ENCODE results near the gene KANK3. TPM values are rescaled to one million over a fixed set of nuclear protein-coding genes. Genes with fewer than 3 reads are reported as not detected.

The KANK3 gene
- 10 to 100 TPM in 1 of 4 donors, 1 to 10 TPM in 3; 1.3 to 13.0 (median 4.2) TPM for polyA plus RNA-seq
- long read RNA-seq, donor 1: 0 reads
- long read RNA-seq, donor 2: 0 reads
- long read RNA-seq, donor 3: 0 reads
- long read RNA-seq, donor 4: 0 reads
- long read RNA-seq, donor 5, partial matches to known transcripts: 0 of 1 reads
- long read RNA-seq, donor 5, other reads (novel, unspliced or antisense): 0 of 1 reads
- long read RNA-seq, donor 6, partial matches to known transcripts: 0 of 1 reads
- long read RNA-seq, donor 6, other reads (novel, unspliced or antisense): 0 of 1 reads
- long read RNA-seq, donor 7, transcript KANK3-201 (11 exons, 2,787 nt): major isoform, 10 of 11 reads
- long read RNA-seq, donor 7, partial matches to known transcripts: 0 of 11 reads
- long read RNA-seq, donor 7, other reads (novel, unspliced or antisense): 0 of 11 reads
- long read RNA-seq, donor 8: 0 reads
- long read RNA-seq, donor 9: 0 reads
- long read RNA-seq, donor 10, transcript KANK3-201 (11 exons, 2,787 nt): major isoform, 5 of 102 reads
- long read RNA-seq, donor 10, partial matches to known transcripts: 31 of 102 reads
- long read RNA-seq, donor 10, other reads (novel, unspliced or antisense): 66 of 102 reads

DNA sequence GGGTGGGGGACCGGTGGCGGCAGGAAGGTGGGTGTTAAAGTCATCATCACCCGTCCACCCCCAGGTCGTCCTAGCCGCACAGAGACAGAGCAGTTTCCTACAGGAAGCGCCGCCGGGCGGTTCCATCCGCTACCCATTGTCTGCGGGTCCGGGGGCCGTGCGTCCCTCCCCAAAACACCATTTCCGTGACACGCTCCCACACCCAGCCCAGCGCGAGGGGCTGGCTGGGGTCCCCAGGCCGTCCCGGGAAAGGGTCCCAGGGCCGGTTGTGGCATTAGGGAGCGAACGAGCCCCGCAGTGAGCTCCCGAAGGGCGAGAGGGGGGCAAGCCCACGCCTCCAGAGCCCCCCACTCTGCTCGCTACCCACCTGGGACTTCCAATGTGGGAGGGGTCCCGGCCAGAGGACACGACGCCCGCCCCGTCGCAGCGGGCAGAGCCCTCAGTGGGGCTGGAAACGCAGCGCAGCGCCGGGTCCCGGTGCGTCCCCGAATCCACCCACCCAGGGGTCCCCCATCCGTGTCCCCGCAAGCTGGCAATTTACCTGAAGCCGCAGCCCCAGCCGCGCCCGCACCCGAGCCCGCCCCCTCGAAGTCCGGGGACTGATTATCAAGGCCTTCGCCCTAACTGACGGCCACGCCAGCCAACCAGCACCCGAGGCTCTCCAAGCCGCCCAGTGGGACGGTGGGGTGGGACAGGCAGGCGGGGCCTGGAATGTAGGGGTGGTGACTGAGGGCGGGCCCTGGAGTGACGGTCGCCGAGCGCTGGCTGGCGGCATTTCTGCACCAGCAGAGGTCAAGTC, at the start of gene KANK3:
Gene KANK3 (minus strand): TSS at position 579 of the 799 bp plus-strand sequence. CDS start 5,434 bp downstream, outside the sequence.
- peak within 1 kb of the TSS; percentile 31 to 46 (median 40) for H3K4me3 ChIP-seq (ENCODE audit: low read depth in 1 of 3, low read length in 3 of 3)

DNA sequence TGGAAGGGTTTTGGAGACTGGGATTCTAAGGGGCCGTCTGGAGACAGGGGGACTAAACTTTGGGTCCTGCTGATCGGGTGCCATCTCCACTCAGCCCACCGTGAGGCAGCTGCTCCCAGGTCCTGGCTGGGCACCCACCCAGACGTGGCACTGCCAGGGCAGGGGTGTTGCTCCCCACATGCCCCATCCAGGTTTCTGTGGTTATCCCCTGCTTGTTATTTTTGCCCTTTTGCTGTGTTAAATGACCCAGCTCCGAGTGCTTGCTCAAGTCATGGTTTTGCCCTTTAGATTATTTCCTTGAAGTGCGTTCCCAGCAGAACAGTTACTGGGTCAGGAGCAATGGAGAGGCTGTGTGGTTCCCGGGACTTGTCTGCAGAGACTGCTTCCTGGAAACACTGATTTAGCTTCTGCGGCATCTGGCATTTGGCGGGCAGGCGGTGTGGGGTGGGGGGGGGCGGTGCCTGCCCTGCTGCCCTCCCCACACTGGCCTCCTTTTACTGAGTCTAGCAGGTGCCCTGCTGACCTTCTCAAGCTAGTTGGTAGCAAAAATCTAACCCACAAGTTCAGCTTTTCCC, 49.0 kb upstream of the KANK3 start:
- peak overlapping the region in 1 of 3 donors; percentile 64 for H3K27ac ChIP-seq (ENCODE audit: low read depth in 1 of 3, low read length in 2 of 3)
- peaks cover 0 to 39% (median 0%) of the 10 kb centered on the region in 3 donors for H3K36me3 ChIP-seq (ENCODE audit: control insufficient read depth in 3 of 3, insufficient read depth in 2 of 3, low read depth in 1 of 3, low read length in 3 of 3)
- 21 to 44% (median 34%) methylated on average over 11 of the region's 11 CpGs for WGBS, 3 donors
- no peak for FAIRE-seq
- peak in 1 of 2 donors; percentile 34 for DNase-seq
- H3K9me3 ChIP-seq (ENCODE audit: control insufficient read depth in 2 of 2, insufficient read depth in 1 of 2, low read depth in 1 of 2, low read length in 1 of 2): no peaks in the 10 kb centered on the region
- H3K27me3 ChIP-seq (ENCODE audit: control insufficient read depth in 3 of 3, insufficient read depth in 3 of 3, low read length in 3 of 3): no peaks in the 10 kb centered on the region
- no peak overlapping the region for H3K4me3 ChIP-seq (ENCODE audit: low read depth in 1 of 3, low read length in 3 of 3)
- H3K4me1 ChIP-seq (ENCODE audit: control insufficient read depth in 3 of 3, insufficient read depth in 2 of 3, low read depth in 1 of 3, low read length in 2 of 3): peaks cover 2 to 10% (median 6%) of the 10 kb centered on the region in 3 donors

More for the DNA sequence above, at the start of gene KANK3:
- Histone ChIP-seq H3K36me3 (ENCODE audit: control insufficient read depth in 3 of 3, insufficient read depth in 2 of 3, low read depth in 1 of 3, low read length in 3 of 3) (no peaks in the 10 kb centered on the region), H3K27ac (ENCODE audit: low read depth in 1 of 3, low read length in 2 of 3) (peak within 1 kb of the TSS in 2 of 3 donors; percentile 27 to 88), H3K27me3 (ENCODE audit: control insufficient read depth in 3 of 3, insufficient read depth in 3 of 3, low read length in 3 of 3) (peaks cover 0 to 55% (median 2%) of the 10 kb centered on the region in 3 donors), H3K4me1 (ENCODE audit: control insufficient read depth in 3 of 3, insufficient read depth in 2 of 3, low read depth in 1 of 3, low read length in 2 of 3) (peaks cover 0 to 6% (median 0%) of the 10 kb centered on the region in 3 donors), H3K9me3 (ENCODE audit: control insufficient read depth in 2 of 2, insufficient read depth in 1 of 2, low read depth in 1 of 2, low read length in 1 of 2) (no peaks in the 10 kb centered on the region)
- 2 to 4% (median 3%) methylated on average over 57 to 65 of the region's 65 CpGs for WGBS, 3 donors
- DNase-seq (peak; percentile 94 to 96), FAIRE-seq (no peak)

GRCh38 chr19:8391198-8392016, 48.3 kb upstream of the KANK3 start:
- 58 to 72% (median 64%) methylated on average over 23 of the region's 23 CpGs for WGBS, 3 donors
- H3K27ac ChIP-seq (ENCODE audit: low read depth in 1 of 3, low read length in 2 of 3): peak overlapping the region in 1 of 3 donors; percentile 64
- no peaks in the 10 kb centered on the region for H3K27me3 ChIP-seq (ENCODE audit: control insufficient read depth in 3 of 3, insufficient read depth in 3 of 3, low read length in 3 of 3)
- DNase-seq (no peak), FAIRE-seq (no peak)
- peaks cover 0 to 4% of the 10 kb centered on the region in 2 donors for H3K9me3 ChIP-seq (ENCODE audit: control insufficient read depth in 2 of 2, insufficient read depth in 1 of 2, low read depth in 1 of 2, low read length in 1 of 2)
- peaks cover 0 to 34% (median 0%) of the 10 kb centered on the region in 3 donors for H3K36me3 ChIP-seq (ENCODE audit: control insufficient read depth in 3 of 3, insufficient read depth in 2 of 3, low read depth in 1 of 3, low read length in 3 of 3)
- no peak overlapping the region for H3K4me3 ChIP-seq (ENCODE audit: low read depth in 1 of 3, low read length in 3 of 3)
- peaks cover 2 to 9% (median 6%) of the 10 kb centered on the region in 3 donors for H3K4me1 ChIP-seq (ENCODE audit: control insufficient read depth in 3 of 3, insufficient read depth in 2 of 3, low read depth in 1 of 3, low read length in 2 of 3)

DNA sequence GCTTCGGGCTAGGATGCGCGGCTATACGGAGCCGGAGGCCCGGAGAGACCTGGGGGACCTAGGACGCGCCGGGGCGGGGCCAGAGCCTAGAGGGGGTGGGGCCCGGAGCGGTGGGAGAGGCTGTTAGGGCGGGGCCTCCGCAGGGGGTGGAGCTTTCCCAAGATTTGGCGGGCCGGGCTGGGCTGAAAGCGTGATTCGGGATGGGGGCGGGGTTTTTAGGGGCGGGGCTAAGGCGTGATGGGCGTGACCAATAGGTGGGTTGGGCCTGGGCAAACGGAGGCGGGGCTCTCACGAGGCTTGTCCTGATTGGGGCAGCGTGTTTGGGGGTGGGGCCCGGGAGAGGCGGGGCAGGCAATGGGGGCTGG, 47.5 kb upstream of the KANK3 start:
- 0 to 2% (median 1%) methylated on average over 20 to 28 of the region's 28 CpGs for WGBS, 3 donors
- Histone ChIP-seq H3K4me1 (ENCODE audit: control insufficient read depth in 3 of 3, insufficient read depth in 2 of 3, low read depth in 1 of 3, low read length in 2 of 3) (peaks cover 2 to 9% (median 6%) of the 10 kb centered on the region in 3 donors), H3K4me3 (ENCODE audit: low read depth in 1 of 3, low read length in 3 of 3) (peak overlapping the region; percentile 59 to 100 (median 97)), H3K27ac (ENCODE audit: low read depth in 1 of 3, low read length in 2 of 3) (peak overlapping the region; percentile 92 to 100 (median 100)), H3K27me3 (ENCODE audit: control insufficient read depth in 3 of 3, insufficient read depth in 3 of 3, low read length in 3 of 3) (no peaks in the 10 kb centered on the region), H3K36me3 (ENCODE audit: control insufficient read depth in 3 of 3, insufficient read depth in 2 of 3, low read depth in 1 of 3, low read length in 3 of 3) (peaks cover 0 to 27% (median 0%) of the 10 kb centered on the region in 3 donors), H3K9me3 (ENCODE audit: control insufficient read depth in 2 of 2, insufficient read depth in 1 of 2, low read depth in 1 of 2, low read length in 1 of 2) (peaks cover 0 to 4% of the 10 kb centered on the region in 2 donors)
- FAIRE-seq: no peak
- DNase-seq: peak; percentile 92 to 93

- DNase-seq: peak; percentile 100
- Histone ChIP-seq H3K4me3 (ENCODE audit: low read depth in 1 of 3, low read length in 3 of 3) (peak within 1 kb of the TSS; percentile 76 to 100 (median 97)), H3K9me3 (ENCODE audit: control insufficient read depth in 2 of 2, insufficient read depth in 1 of 2, low read depth in 1 of 2, low read length in 1 of 2) (peaks cover 0 to 4% of the 10 kb centered on the region in 2 donors), H3K36me3 (ENCODE audit: control insufficient read depth in 3 of 3, insufficient read depth in 2 of 3, low read depth in 1 of 3, low read length in 3 of 3) (peaks cover 0 to 21% (median 0%) of the 10 kb centered on the region in 3 donors), H3K27ac (ENCODE audit: low read depth in 1 of 3, low read length in 2 of 3) (peak within 1 kb of the TSS; percentile 92 to 100 (median 100)), H3K4me1 (ENCODE audit: control insufficient read depth in 3 of 3, insufficient read depth in 2 of 3, low read depth in 1 of 3, low read length in 2 of 3) (peaks cover 2 to 9% (median 6%) of the 10 kb centered on the region in 3 donors), H3K27me3 (ENCODE audit: control insufficient read depth in 3 of 3, insufficient read depth in 3 of 3, low read length in 3 of 3) (no peaks in the 10 kb centered on the region)
- peak; percentile 68 for FAIRE-seq
- whole genome bisulfite sequencing, 3 donors: 0% methylated on average over 64 to 70 of the region's 70 CpGs
These were observed 47.0 kb upstream of the KANK3 start, which contains the start of gene RAB11B for GRCh38 chr19:8389891-8390616. TSS of gene RAB11B (plus strand) at chr19:8390360. CDS start at chr19:8390417, 57 bp downstream.

DNA sequence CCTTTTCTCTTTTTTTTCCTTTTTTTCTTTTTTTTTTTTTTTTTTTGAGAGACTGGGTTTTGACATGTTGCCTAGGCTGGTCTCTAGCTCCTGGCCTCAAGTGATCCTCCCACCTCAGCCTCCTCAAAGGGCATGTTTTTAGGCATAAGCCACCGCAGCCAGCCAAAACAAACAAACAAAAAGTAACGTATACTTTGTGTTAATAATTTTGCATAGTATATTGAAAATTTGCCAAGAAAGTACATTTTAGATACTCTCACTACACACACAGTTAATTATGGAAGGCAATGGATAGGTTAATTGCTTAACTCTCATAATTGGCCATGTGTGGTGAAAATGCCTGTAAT, 45.5 kb upstream of the KANK3 start:
- 44 to 70% (median 48%) methylated on average over 2 of the region's 2 CpGs for WGBS, 3 donors
- DNase-seq (no peak), FAIRE-seq (no peak)
- Histone ChIP-seq H3K27ac (ENCODE audit: low read depth in 1 of 3, low read length in 2 of 3) (no peak overlapping the region), H3K36me3 (ENCODE audit: control insufficient read depth in 3 of 3, insufficient read depth in 2 of 3, low read depth in 1 of 3, low read length in 3 of 3) (peaks cover 0 to 9% (median 0%) of the 10 kb centered on the region in 3 donors), H3K9me3 (ENCODE audit: control insufficient read depth in 2 of 2, insufficient read depth in 1 of 2, low read depth in 1 of 2, low read length in 1 of 2) (peaks cover 0 to 4% of the 10 kb centered on the region in 2 donors), H3K4me1 (ENCODE audit: control insufficient read depth in 3 of 3, insufficient read depth in 2 of 3, low read depth in 1 of 3, low read length in 2 of 3) (peaks cover 2 to 9% (median 6%) of the 10 kb centered on the region in 3 donors), H3K27me3 (ENCODE audit: control insufficient read depth in 3 of 3, insufficient read depth in 3 of 3, low read length in 3 of 3) (no peaks in the 10 kb centered on the region), H3K4me3 (ENCODE audit: low read depth in 1 of 3, low read length in 3 of 3) (no peak overlapping the region)
